ENCODE results near the gene ZSCAN1. TPM values are rescaled to one million over a fixed set of nuclear protein-coding genes. Genes with fewer than 3 reads are reported as not detected.

Gene ZSCAN1
- total RNA-seq, 4 donors from 2014 or later: not detected

DNA sequence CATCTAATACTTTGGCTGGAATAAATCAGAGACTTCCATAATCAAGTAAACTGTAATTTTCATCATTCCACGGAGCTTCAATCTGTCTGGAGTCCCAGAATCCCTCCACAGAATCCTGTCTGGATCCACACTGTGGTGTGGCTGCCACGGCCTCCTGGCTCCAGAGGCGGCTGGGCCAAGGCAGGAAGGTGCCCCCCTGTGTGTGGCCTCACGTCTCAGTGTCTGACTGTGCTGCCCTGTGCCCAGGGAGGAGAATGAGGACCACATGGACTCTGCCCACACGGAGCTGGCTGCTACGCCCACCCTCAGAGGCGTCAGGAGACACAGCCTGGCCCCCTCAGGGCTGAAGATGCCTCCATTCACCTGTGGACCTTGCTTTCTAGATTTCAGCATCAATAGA lies 13.0 kb downstream of the ZSCAN1 start:
- Histone ChIP-seq H3K36me3 (no peaks in the 10 kb centered on the region), H3K4me1 (no peaks in the 10 kb centered on the region), H3K9me3 (no peaks in the 10 kb centered on the region), H3K27me3 (no peaks in the 10 kb centered on the region), H3K27ac (no peak overlapping the region), H3K4me3 (no peak overlapping the region)
- TF ChIP-seq POLR2A (IDR thresholded peaks at IDR 0.05): no peak
- TF ChIP-seq, protein P1, sequence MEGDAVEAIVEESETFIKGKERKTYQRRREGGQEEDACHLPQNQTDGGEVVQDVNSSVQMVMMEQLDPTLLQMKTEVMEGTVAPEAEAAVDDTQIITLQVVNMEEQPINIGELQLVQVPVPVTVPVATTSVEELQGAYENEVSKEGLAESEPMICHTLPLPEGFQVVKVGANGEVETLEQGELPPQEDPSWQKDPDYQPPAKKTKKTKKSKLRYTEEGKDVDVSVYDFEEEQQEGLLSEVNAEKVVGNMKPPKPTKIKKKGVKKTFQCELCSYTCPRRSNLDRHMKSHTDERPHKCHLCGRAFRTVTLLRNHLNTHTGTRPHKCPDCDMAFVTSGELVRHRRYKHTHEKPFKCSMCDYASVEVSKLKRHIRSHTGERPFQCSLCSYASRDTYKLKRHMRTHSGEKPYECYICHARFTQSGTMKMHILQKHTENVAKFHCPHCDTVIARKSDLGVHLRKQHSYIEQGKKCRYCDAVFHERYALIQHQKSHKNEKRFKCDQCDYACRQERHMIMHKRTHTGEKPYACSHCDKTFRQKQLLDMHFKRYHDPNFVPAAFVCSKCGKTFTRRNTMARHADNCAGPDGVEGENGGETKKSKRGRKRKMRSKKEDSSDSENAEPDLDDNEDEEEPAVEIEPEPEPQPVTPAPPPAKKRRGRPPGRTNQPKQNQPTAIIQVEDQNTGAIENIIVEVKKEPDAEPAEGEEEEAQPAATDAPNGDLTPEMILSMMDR (IDR thresholded peaks at IDR 0.05 in 4 of 5, conservative IDR thresholded peaks at IDR 0.05 in 1 of 5): no peak
- in situ Hi-C loops (cut with MboI; ENCODE audit: low sequenced_read_pairs in 4 of 4) (no loop called here), intact Hi-C loops (cut with DNase I; ENCODE audit: low total_unique reads) (no loop called here)
- no peak for ATAC-seq
- DNase-seq: no peak

DNA sequence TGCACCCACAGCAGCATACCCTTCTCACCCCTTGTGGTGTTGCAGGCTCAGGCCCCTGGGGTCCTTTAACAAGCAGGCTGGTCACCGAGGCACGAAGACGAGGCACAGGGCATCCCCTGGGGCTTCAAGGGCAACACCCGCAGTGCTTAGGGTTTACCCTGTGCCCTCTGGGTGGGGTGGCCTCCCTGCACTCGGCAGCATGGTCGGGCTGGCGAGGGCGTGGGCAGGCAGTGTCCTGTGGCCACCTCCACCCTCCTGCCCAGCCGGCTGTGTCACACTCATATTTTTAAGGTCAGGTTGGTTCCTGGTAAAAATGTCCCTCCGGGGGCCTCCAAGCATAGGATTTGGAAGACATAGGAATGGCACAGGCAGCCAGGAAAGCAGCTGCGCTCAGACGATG lies 13.8 kb downstream of the ZSCAN1 start:
- no peak for DNase-seq
- Histone ChIP-seq H3K27me3 (no peaks in the 10 kb centered on the region), H3K9me3 (no peaks in the 10 kb centered on the region), H3K27ac (no peak overlapping the region), H3K4me3 (no peak overlapping the region), H3K4me1 (no peaks in the 10 kb centered on the region), H3K36me3 (no peaks in the 10 kb centered on the region)
- in situ Hi-C loops (cut with MboI; ENCODE audit: low sequenced_read_pairs in 4 of 4) (no loop called here), intact Hi-C loops (cut with DNase I; ENCODE audit: low total_unique reads) (no loop called here)
- TF ChIP-seq POLR2A (IDR thresholded peaks at IDR 0.05): no peak
- TF ChIP-seq, protein P1 (IDR thresholded peaks at IDR 0.05 in 4 of 5, conservative IDR thresholded peaks at IDR 0.05 in 1 of 5): no peak
- ATAC-seq: no peak

DNA sequence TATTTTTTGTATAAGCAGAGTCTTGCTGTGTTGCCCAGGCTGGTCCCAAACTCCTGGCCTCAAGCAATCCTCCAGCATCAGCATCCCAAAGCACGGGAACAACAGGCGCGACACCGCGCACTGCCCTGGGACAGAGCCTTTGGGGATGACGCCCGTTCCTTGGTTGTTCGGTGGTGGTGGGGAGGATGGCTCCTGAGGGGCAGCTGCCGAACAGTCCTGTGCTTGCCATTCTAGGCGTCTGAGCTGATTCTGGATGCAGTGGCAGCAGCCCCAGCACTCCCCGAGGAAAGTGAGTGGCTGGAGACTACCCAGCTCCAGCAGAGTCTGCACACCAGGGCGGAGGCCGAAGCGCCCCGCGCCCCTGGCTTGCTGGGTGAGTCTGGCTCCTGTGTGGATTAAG lies 18.4 kb downstream of the ZSCAN1 start:
- no peak for DNase-seq
- Histone ChIP-seq H3K36me3 (no peaks in the 10 kb centered on the region), H3K4me1 (no peaks in the 10 kb centered on the region), H3K9me3 (no peaks in the 10 kb centered on the region), H3K27ac (no peak overlapping the region), H3K27me3 (peaks cover 0 to 10% (median 0%) of the 10 kb centered on the region in 3 donors), H3K4me3 (no peak overlapping the region)
- ATAC-seq: no peak
- no peak for TF ChIP-seq POLR2A (IDR thresholded peaks at IDR 0.05)
- TF ChIP-seq, protein P1 (IDR thresholded peaks at IDR 0.05 in 4 of 5, conservative IDR thresholded peaks at IDR 0.05 in 1 of 5): no peak
- in situ Hi-C loops (cut with MboI; ENCODE audit: low sequenced_read_pairs in 4 of 4) (no loop called here), intact Hi-C loops (cut with DNase I; ENCODE audit: low total_unique reads) (no loop called here)

DNA sequence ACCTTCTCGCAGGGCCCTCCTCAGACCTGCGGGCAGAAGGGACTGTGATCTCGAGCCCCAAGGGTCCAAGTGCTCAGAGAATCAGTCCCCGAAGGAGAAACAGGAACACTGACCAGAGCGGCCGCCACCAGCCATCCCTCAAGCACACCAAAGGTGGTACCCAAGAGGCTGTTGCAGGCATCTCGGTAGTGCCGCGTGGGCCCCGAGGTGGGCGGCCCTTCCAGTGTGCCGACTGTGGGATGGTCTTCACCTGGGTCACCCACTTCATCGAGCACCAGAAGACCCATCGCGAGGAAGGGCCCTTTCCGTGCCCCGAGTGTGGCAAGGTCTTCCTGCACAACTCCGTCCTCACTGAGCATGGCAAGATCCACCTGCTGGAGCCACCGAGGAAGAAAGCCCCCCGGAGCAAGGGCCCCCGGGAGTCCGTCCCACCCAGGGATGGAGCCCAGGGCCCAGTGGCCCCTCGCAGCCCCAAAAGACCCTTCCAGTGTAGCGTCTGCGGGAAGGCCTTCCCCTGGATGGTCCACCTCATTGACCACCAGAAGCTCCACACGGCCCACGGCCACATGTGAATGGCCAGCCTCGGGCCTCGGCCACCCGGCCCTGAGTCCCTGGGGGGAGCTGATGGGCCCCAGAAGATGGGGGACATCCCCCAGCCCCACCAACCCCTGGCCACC lies 19.8 kb downstream of the ZSCAN1 start:
- DNase-seq (no peak), ATAC-seq (no peak)
- Histone ChIP-seq H3K4me1 (no peaks in the 10 kb centered on the region), H3K27me3 (peaks cover 0 to 10% (median 0%) of the 10 kb centered on the region in 3 donors), H3K9me3 (peaks cover 0 to 7% (median 6%) of the 10 kb centered on the region in 3 donors), H3K27ac (no peak overlapping the region), H3K36me3 (no peaks in the 10 kb centered on the region), H3K4me3 (no peak overlapping the region)
- intact Hi-C loops (cut with DNase I; ENCODE audit: low total_unique reads) (no loop called here), in situ Hi-C loops (cut with MboI; ENCODE audit: low sequenced_read_pairs in 4 of 4) (no loop called here)
- no peak for TF ChIP-seq POLR2A (IDR thresholded peaks at IDR 0.05)
- TF ChIP-seq, protein P1 (IDR thresholded peaks at IDR 0.05 in 4 of 5, conservative IDR thresholded peaks at IDR 0.05 in 1 of 5): no peak

All from gastrocnemius medialis (tissue), 4 donors.